Stimulated activated CD8-positive, alpha-beta memory T cell treated with anti-CD3 and anti-CD28 coated beads, Interleukin-15, amount 100 ng/mL, for 1 hour (primary cell): ENCODE measurements around the gene TMEM242.

Experiments
- DNase-seq: peaks from one replicate; pipeline ENCODE4 v3.0.0-alpha.2; 2020; ENCODE audit warnings: low read depth

The TMEM242 gene

DNA sequence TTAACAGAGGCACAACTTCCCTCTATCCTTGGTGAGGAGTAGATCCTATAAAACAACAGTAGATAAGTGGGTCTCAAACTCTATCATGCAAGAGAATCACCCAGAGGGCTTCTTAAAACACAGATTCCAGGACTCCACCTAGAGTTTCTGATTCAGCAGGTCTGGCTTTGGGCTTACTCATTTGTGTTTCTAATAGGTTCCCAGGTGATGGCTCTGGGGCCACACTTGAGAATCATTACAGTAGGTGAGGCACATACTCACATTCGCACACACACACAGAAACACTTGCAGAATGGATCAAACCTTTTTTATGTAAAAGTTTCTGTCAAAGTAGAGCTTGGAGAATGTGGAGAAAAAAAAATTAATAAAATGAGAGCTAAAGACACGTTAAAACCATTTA lies 52.4 kb downstream of the TMEM242 start:
- DNase-seq: no peak

DNA sequence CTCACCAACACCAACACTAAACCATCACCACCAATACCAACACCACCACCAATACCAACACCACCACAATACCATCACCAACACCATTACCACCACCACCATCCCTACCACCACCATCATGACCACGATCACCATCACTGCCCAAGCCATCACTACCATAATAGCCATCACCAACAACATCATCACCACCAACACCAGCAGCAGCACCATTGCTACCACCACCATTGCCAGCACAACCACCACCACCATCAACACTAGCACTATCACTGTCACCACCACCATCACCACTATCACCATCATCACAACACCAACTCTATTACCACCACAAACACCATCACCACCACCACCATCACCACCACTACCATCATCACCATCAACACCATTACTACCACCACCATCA lies 53.0 kb downstream of the TMEM242 start:
- DNase-seq: no peak

DNA sequence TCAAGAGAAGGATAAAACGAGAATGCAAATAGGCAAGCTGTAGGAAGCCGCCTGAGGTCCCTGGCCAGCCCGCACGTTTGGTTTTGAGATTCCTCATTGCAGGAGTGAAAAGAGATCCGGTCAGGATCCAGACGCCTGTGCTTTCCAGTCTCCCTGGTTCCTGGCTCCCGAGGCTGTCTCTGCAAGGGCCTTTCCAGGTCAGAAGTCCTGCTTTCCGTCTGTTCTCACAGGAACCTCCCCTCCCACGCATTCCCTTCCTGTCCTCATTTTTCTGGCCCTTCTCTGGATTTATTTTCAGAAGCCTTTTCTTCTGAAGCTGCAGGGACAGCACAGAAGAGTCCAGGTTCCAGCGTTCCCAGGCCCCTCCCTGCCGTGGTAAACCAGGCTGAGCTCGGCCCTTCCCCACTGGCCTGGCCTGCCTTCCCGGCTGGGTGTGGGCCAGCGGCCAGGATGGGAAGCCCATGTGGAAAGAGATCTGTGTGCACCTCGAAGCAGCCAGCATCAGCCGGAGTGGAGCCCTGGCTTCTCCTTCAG lies 54.0 kb downstream of the TMEM242 start:
- no peak for DNase-seq

DNA sequence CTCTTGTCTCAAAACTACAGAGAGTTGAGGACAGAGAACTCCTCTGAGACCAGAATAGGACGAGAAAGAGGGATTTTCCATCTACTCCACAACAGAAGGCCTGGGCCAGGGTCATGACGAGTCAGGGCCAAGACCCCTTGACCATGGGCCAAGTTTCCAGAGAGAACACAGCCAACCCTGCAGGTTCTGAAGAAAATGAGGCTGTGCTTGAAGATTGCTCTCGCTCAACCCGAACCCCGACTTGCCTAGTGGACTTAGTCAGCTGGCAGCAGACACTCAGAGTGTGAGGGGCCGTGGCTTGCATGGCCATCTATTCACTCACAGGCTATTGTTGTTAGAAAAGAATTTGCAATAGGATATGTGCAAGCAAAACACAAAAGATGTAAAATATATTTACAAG lies 54.5 kb downstream of the TMEM242 start:
- DNase-seq: no peak

DNA sequence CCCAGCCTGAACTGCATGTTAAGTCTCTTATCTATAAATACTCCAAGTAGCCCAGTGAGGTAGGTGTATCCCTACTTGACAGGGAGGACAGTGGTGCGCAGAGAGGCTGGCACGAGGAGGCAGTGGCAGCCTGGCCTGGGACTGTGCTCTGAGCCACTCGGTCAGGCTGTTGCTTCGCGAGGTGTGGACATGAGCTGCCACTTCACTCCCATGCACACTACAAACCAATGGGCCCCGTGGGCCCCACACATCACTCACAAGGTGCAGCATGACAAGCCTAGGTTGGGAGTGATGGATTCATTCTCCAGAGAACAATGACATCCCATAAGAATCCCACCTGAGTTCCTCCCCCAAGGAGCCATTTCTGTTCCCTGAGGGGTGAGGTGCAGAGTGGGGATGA lies 54.9 kb downstream of the TMEM242 start:
- DNase-seq: no peak

DNA sequence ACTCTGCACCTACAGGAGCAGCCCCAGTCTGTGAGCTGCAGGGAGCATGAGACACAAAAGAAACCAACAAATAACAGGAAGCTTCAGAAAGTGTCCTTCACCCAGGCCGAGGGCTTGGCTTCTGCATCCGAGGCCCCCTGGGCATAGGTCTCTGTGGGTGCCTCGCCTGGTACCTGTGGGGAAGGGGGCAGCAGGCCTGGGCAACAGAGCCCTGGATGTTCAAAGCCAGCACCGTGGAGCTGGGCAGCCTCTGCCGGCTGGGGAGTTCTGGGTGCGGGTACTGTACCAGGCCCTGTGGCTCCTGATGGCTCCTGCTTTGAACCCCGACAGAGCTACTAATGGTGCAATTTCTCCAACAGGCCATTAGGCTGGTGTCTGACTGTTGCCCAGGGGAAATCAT lies 55.7 kb downstream of the TMEM242 start:
- DNase-seq: no peak

DNA sequence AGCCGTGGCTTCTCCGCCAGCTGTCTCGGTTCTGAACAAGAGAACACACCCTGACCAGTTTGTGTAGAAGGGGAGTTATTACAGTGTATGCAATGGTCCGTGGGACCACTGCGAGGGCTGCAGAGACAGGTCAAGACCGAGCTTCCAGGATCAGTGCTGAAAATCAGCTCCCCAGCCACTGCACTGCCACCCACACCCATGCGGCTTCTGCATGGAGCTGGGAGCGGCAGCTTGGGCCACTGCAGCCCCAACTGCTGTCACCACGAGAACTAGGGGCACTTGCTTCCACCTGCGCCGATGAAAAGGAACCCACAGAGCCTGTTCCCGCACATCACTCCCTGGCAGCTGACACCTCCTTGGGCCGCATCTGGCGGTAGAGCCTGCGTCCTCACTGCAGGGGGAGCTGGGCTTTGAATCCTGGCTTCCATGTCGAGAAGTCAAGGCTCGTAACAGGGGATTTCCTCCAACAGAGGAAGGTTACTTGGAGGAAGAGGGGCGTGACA lies 56.2 kb downstream of the TMEM242 start:
- no peak for DNase-seq

DNA sequence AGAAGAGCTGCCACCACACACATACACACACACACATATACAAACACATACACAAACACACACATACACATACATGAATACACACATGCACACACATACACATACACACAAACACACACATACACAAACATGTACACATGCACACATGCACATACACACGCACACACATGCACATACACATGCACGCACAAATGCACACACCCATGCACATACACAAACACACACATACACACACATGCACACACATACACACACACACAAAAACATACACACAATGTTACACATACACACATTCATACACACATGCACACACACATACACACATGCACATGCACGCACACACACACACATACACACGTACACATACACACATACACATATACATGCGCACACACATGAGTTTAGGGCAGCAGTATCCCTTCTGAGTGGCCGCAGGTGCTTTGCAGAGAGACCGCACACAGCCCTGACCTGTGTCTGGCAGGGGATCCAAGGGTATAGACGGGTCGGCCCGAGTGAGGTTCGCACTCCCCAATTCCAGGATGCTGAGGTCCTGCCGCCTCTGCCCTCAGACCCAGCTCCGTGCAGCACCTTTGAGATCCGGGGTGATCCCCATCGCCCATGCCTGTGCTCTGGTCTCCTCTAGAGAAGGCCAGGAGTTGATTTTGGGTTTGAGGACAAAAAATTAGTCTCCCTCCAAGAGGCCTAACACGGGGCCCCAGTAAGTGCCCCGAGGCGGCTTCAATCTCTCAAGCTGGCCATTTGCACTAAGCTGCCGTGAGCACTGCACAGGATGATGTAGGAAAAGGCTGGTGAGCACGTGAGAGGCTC lies 56.8 kb downstream of the TMEM242 start:
- no peak for DNase-seq

DNA sequence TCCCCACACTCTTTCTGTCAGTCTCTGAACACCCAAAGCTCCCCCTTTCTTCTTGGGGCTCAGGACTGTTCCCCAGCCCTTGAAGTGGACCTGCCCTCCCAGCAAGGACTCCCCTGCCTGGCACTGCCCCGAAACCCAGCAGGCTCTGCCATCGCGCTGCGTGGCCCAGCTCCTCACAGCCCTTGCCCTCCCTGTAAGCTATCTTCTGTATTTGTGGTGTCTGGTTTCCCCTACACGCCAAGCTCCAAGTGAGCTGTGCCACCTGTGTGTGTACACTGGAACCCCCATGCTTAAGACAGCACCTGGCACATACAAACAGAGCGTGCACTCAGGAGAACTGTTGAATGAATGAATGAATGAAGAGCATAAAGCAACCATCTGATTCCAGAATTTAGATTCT lies 57.7 kb downstream of the TMEM242 start:
- no peak for DNase-seq

DNA sequence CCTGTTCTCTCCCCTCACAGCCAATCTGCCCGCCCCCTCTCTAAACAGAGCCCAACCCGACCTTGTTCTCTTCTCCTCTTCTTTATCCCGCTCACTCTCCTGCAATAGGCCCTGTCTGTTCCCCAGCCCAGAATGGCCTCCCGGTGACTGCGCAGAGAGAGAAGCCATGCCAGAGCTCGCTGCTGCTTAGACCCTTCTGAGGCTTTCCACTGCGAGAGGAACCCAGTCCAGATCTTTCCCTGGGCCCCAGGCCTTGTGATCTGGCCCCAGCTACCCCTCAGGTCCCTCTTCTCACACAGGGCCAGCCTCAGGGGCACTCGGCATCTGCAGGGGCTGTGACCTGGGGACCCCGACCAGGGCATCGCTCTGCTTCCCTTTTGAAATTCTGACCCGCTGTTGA lies 58.1 kb downstream of the TMEM242 start:
- DNase-seq: no peak

DNA sequence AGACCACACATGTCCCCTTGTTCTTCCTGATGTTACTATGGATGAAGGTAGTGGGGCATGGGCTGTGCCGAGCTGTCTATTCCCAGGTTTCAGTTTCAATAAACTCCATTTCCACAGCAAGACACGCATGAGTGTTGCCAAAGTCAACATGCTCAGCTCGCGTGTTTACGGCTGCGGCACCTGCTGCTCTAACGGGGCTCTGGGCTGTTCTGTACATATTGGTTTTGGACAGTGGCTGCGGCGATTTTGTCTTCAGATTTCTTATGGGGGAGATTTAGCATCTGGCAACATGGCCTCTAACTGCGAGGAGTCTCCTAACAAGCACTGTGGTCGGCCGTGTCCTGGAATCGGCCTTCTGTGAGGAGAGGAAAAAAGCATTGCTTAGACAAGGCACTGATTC lies 58.6 kb downstream of the TMEM242 start:
- DNase-seq: no peak

DNA sequence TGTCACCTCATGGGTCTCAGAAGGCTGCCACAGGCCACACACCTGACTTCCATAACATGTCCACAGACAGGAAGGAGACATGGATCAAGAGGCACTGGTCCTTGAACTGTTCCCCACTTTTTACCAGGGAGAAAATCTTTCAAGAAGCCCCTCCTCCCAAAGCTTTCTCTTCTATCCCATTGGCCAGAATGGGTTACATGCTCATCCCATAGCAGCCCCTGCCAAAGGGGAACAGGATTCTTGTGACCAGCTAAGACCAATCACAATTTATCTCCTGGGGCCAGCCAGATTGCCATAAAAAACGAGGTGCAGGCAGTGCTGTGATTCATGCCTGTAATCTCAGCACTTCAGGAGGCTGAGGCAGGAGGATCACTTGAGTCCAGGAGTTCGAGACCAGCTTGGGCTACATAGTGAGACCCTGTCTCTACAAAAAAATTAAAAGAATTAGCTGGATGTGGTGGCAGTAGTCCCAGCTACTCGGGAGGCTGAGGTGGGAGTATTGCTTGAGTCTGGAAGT lies 59.4 kb downstream of the TMEM242 start:
- DNase-seq: no peak

DNA sequence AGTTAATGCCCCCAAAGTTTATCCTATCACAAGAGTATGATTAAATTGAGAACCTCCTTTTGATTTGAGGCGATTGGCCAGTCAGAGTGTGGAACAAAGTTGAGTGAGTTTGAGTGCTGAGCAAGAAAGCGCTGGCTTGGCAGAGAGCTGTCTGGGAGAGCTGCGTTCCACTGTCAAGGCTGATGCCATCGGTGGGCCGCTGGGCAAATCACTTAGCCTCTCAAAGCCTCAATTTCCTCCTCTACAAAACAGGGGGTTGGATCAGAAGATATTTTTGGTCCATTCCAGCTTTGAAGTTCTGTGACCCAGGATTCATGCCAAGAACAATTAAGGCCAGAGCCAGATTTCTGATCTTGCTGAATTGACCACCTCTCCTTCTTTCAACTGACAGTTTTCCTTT lies 60.2 kb downstream of the TMEM242 start:
- DNase-seq: no peak

DNA sequence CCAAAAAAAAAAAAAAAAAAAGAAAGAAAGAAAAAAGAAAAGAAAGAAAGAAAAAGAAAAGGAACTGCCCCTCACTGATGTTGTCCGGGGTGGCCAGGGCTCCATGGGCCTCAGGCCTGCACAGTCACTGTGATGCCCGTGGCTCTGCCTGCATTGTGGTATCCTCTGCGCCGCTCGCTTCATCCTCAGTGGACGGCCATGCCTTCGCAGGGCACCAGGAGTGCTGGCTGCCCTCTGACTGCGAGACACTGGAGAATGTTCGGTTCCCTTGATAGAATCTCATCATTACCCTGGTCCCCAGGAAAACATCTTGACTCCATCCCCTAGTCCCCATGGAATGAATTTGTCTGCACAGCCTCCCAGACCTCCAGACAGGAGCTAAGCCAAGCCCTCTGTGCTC lies 61.7 kb downstream of the TMEM242 start:
- DNase-seq: no peak

DNA sequence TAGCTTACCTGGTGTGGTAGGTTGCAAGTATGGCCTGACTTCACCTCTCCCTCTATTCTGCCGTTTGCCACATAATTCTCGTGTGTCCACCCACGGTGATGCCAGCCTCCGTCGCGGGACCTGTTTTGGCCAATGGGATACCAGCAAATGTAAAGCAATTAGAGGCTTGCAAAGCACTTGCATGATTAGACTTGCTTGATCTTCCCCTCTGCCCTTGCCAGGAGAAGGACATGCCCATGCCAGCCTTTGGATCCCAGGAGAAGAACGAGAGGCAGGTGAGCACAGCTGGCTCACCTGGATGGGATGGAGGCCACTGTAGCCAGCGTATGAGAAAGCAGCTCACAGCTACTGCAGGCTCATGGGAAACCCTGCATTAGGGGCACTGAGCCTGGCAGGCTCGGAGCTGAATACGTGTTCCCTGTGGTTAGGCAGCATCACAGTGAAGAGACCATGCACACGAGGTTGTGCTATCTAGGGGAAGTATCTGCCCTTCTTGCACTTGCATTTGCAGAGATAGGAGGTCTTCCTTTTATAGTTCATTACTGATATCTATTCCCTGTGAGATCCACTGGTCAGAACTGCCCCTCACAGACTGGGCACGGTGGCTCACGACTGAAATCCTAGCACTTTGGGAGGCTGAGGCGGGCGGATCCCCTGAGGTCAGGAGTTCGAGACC lies 62.4 kb downstream of the TMEM242 start:
- DNase-seq: no peak

DNA sequence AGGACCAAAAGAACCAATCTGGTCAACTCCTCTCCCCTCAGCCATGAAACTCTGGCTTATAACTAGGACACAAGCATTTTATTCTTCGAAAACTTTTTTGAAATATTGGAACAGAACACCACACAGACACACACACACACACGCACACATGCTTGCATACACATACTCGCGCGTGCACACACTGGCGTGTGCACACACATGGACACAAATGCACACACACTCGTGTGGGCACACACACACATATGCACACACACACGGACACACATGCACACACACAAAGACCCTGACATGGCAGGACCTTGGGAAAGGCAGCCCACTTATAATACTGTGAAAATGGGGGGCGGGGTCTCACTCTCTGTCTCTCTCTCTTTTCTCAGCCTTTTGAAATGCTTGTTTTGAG lies 63.9 kb downstream of the TMEM242 start:
- DNase-seq: no peak

DNA sequence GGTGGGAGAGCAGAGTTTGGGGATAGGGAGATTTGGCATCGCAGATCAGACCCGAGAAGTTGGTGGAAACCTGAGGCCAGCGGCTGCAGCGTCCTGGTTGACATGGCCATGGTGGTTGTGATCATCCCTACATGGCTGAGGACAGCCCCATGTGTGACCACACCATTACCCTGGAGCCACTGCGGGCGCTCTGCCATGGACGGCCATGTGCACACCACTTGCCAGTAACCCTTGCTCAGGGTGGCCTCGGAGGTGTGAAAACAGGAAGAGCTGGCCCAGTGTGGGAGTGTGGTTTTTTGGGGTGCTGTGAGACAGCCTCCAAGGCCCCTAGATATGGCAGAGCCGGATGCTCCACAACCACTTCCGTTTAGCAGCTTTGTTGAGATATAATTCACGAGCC lies 64.4 kb downstream of the TMEM242 start:
- no peak for DNase-seq

DNA sequence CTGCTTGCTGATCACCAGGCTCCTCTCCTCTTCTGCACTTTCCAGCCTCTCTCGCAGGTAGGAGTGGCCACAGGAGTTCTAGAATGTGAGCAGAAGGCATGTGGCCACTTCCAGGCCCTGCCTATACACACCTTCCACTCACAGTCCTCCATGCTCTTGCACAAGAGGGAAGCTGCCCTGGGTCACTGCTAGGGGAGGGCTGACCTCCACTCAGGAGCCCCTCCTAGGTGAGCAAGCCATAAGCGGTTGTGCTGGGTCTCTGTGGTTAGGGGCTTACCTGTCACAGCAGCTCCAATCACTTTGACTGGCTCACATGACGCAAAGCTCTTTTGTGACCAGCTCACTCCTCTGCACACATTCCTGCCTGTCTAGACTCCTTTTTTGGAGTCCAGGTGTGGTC lies 68.2 kb downstream of the TMEM242 start:
- no peak for DNase-seq

DNA sequence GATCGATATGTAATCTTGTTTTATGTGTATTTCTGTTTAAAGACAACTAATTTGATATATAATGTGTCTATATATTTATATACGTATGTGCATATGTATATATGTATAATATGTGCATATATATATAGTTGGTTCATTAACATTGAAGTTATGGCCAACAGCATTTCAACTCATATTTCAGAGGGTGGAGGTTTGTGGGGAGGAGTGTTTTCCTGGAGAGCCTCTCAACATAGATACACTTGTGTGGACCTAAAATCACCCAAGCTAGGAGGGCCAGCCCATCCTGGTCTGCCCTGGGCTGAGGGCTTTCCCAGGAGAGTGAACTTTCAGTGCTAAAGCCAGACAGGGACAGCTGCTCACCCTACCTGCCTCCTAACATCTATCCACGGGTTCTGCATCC lies 68.8 kb downstream of the TMEM242 start:
- DNase-seq: no peak

DNA sequence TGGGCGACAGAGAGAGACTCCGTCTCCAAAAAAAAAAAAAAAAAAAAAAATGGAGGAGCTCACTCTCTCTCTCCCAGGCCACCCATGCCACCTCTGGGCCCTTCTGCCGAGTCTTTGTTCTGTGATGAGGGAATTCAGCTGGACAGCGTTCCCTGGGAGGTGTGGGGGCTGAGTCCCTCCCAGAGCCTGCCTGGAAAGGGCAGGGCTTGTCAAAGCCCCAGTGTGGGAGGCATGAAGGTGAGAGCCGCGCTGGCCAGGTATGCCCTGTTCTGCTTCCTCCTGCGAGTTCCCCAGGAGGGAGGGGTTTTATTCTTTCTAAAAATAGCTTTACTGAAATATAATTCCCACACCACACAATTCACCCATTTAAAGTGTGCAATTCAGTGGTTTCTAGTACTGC lies 69.6 kb downstream of the TMEM242 start:
- DNase-seq: no peak

DNA sequence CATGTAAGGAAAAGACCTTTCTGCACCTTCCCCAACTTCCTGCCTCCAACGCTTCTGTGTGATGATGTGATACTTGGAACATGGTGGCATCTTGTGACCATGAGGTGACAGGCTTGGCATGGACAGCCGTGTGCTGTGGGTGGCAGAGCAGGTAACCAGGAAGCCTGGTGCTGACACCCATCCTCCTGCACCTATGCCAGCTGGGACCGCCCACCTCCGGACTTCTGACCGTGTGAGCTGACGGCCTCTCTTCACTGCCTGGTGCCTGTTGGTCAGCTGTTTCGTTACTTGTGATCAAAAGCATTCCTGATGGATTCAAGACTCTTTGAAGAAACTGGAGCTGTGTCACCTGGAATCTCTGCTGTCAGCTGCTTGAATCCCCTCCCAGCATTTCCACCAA lies 70.3 kb downstream of the TMEM242 start:
- DNase-seq: no peak

DNA sequence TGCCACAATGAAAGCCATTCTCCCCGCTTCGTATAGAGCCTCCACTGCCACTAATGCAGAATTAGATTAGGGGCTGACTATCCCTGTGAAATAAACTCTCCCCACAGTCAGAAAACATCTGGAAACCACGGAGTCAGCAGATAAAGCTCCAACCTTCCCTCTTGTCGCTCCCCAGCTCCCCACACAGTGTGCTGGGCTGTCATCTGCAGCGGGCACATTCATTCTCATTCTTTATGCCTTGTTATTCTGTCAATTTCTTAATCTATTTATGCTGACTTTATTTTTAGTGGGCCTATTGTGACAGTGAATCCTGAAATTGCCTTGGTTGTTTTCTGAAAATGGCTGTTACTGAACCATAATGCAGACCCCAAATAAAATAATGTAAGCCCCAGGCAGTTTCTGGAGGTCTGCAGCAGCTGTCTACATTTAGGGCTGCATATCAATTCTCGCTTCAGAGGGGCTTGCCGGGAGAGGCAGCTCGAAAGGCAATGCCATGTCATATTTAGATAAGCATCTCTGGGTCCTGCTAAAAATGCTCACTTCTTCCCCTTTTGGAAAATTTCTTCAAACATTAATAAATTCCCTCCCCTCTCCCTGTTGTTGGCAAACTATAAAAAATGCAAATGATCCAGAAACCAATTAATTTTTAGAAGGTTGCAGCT lies 71.6 kb downstream of the TMEM242 start:
- DNase-seq: no peak

DNA sequence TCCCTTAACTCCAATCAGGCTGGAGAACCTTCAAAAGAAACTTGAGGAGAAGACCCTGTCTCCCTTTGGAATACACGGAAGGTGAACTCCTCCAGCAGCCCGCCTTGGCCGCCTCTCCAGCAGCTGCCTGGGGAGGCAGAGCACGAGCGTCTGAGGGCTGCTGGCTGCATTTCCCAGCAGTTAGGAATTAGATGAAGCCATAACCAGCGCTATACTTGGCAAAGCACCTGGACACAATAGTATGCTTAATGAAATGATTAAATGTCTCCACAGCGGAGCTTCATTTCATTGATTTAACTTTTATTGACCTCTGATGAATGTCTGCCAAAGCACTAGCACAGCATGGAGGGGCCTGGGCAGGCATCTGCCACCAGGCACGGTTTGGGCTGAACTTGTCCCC lies 73.5 kb downstream of the TMEM242 start:
- no peak for DNase-seq
